Keratinocyte (primary cell): ENCODE measurements around the gene TXLNG. TPM values are rescaled to one million over a fixed set of nuclear protein-coding genes. Genes with fewer than 3 reads are reported as not detected.

Source experiments
- DNase-seq: peaks from one replicate; pipeline ENCODE4 v3.0.0-alpha.2; 2011; ENCODE audit warnings: low read depth, missing footprints, low spot score
- FAIRE-seq: peaks from 2 replicates; lab custom pipeline; 2011; peaks lifted over from hg19 to GRCh38; lab: Jason Lieb, UNC
- H2AFZ ChIP-seq: 2 replicates; pipeline ENCODE4 v1.6.0; 2012; ENCODE audit warnings: low read length, control low read depth, inconsistent platforms; ENCODE audit not compliant: control insufficient read depth
- H3K27ac ChIP-seq: 2 replicates; pipeline ENCODE4 v1.5.1; 2011; ENCODE audit warnings: low read length; ENCODE audit not compliant: control insufficient read depth, insufficient read depth
- H3K27me3 ChIP-seq: 3 replicates; pipeline ENCODE4 v1.6.0; 2011; ENCODE audit warnings: low read length; ENCODE audit not compliant: control insufficient read depth, insufficient read depth; ENCODE audit errors: extremely low read depth
- H3K36me3 ChIP-seq, 2 experiments: 2 replicates in 1 of 2; 3 replicates in 1 of 2; pipeline ENCODE4 v1.5.1; 2011; ENCODE audit warnings: low read length in 2 of 2, mild to moderate bottlenecking in 1 of 2; ENCODE audit not compliant: control insufficient read depth in 2 of 2, insufficient read depth in 2 of 2; ENCODE audit errors: extremely low read depth in 1 of 2
- H3K4me1 ChIP-seq: 3 replicates; pipeline ENCODE4 v1.5.1; 2011; ENCODE audit warnings: low read length; ENCODE audit not compliant: control insufficient read depth, insufficient read depth; ENCODE audit errors: extremely low read depth
- H3K4me2 ChIP-seq: 3 replicates; pipeline ENCODE4 v1.6.0; 2011; ENCODE audit warnings: low read depth, low read length; ENCODE audit not compliant: control insufficient read depth, insufficient read depth; ENCODE audit errors: extremely low read depth
- H3K4me3 ChIP-seq, 3 experiments: fragments of 200-600 bp in 1 of 3; sonication (generic) in 1 of 3; 2 replicates in 2 of 3; 3 replicates in 1 of 3; pipeline ENCODE4 v1.5.1; 2011 to 2016; ENCODE audit warnings: low read length in 3 of 3, mild to moderate bottlenecking in 3 of 3, control low read depth in 2 of 3, inconsistent platforms in 1 of 3, low read depth in 1 of 3, mixed read lengths in 1 of 3, mixed run types in 1 of 3, moderate library complexity in 1 of 3; ENCODE audit not compliant: control insufficient read depth in 2 of 3, insufficient read depth in 2 of 3; ENCODE audit errors: extremely low read depth in 1 of 3
- H3K79me2 ChIP-seq: 2 replicates; pipeline ENCODE4 v1.6.0; 2012; ENCODE audit warnings: low read length; ENCODE audit not compliant: control insufficient read depth, insufficient read depth
- H3K9ac ChIP-seq: 3 replicates; pipeline ENCODE4 v1.6.0; 2011; ENCODE audit warnings: low read length; ENCODE audit not compliant: control insufficient read depth, insufficient read depth; ENCODE audit errors: extremely low read depth
- H3K9me1 ChIP-seq: 3 replicates; pipeline ENCODE4 v1.6.0; 2011; ENCODE audit warnings: low read length; ENCODE audit not compliant: control insufficient read depth, insufficient read depth; ENCODE audit errors: extremely low read depth
- H3K9me3 ChIP-seq: 2 replicates; pipeline ENCODE4 v1.5.1; 2012; ENCODE audit warnings: low read depth, low read length; ENCODE audit not compliant: control insufficient read depth
- H4K20me1 ChIP-seq: 3 replicates; pipeline ENCODE4 v1.6.0; 2011; ENCODE audit warnings: low read length; ENCODE audit not compliant: control insufficient read depth, insufficient read depth; ENCODE audit errors: extremely low read depth
- CTCF ChIP-seq, 3 experiments: IDR thresholded peaks in 1 of 3; conservative IDR thresholded peaks in 1 of 3; optimal IDR thresholded peaks in 1 of 3; 2 replicates in 2 of 3; 3 replicates in 1 of 3; pipeline versions ENCODE3 to v1.5.1; 2011; ENCODE audit warnings: low read length in 3 of 3, mild to moderate bottlenecking in 3 of 3, moderate library complexity in 2 of 3, control low read depth in 1 of 3, inconsistent platforms in 1 of 3; ENCODE audit not compliant: insufficient read depth in 2 of 3; ENCODE audit errors: extremely low read depth in 1 of 3
- EZH2 ChIP-seq: IDR thresholded peaks from one replicate; pipeline ENCODE4 v1.6.1; 2012; ENCODE audit warnings: inconsistent platforms, mild to moderate bottlenecking, low read length, moderate library complexity
- dilution Hi-C: fragments of 300-500 bp; cut with MboI; formaldehyde crosslinking; loops from one replicate; pipeline ENCODE4 v1.7.0; 2020; ENCODE audit warnings: low sequenced_read_pairs; ENCODE audit not compliant: extremely low pct_ligation_motif_present
- polyA plus RNA-seq, 5 experiments: library from polyadenylated mRNA; depleted of rRNA in 3 of 5; stranded (reverse) in 3 of 5; stranded (forward) in 1 of 5; unstranded in 1 of 5; fragments of >200 nt; gene quantifications; 1 replicate in 1 of 5; 2 replicates in 3 of 5; 3 replicates in 1 of 5; pipeline versions ENCODE4 v1.2.1 to v1.2.3, GENCODE V29; 2011 to 2012; ENCODE audit warnings: missing spikeins in 2 of 5, low read depth in 1 of 5, low replicate concordance in 1 of 5

TXLNG gene
- polyA plus RNA-seq, 1 donor (not counting 4 experiments of a cell fraction or from before 2014, with no cell fraction given): 38.5 TPM

GRCh38 chrX:16868920-16869319 lies 82.7 kb downstream of the TXLNG start:
- FAIRE-seq: no peak
- Histone ChIP-seq H3K9ac (peak overlapping the region; percentile 84), H3K9me3 (no peaks in the 10 kb centered on the region), H3K4me2 (peak overlapping the region; percentile 96), H4K20me1 (no peaks in the 10 kb centered on the region), H3K27me3 (peaks cover 7% of the 10 kb centered on the region), H3K36me3 (peaks cover 0 to 11% of the 10 kb centered on the region in 2 experiments), H3K4me1 (peaks cover 11% of the 10 kb centered on the region), H3K9me1 (no peaks in the 10 kb centered on the region), H3K4me3 (peak overlapping the region; percentile 71 to 87 (median 73)), H3K27ac (peak overlapping the region; percentile 53), H2AFZ (peak overlapping the region; percentile 9), H3K79me2 (peaks cover 52% of the 10 kb centered on the region)
- TF ChIP-seq EZH2: no peak
- no peak for TF ChIP-seq CTCF (optimal IDR thresholded peaks at IDR 0.05 in 1 of 3, IDR thresholded peaks at IDR 0.05 in 1 of 3, conservative IDR thresholded peaks at IDR 0.05 in 1 of 3; ENCODE audit: extremely low read depth in 1 of 3, insufficient read depth in 2 of 3, low read length in 3 of 3)
- no peak for DNase-seq
- dilution Hi-C loops: no loop called here

DNA sequence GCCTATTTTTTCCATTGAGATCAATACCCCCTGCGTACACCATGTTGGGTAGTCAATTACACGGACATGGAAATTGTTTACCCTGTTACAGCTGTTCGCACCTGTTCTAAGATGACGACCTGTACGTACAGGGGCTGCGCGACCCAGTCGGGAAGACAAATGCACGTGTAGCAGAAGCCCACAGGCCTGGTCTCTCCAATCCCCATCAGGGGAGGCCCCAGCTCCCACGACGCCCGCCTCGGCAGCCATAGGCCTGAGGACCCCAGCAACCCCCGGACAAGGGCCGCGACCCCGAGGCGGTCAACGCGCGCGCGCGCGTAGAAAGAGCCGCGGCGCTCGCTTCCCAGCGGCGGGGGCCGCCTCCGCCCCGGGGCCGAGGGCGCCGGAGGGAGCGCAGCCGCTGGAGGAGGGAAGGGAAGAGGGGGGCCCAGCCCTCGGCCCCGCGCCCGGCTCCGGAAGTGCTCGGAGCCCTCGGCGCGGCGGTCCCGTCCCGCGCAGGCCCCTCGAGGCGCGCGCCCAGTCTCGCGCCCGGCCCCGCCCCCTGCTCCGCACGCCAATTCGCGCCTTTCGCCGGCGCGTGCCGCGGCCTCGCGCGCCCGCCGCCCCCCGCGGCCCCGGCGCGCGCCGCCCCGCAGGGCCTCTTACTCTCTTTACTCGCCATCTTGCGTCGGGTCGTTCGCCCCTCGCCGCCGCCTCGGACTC lies 83.3 kb downstream of the TXLNG start:
- H3K9me3 ChIP-seq: no peaks in the 10 kb centered on the region
- no peak for TF ChIP-seq CTCF (optimal IDR thresholded peaks at IDR 0.05 in 1 of 3, IDR thresholded peaks at IDR 0.05 in 1 of 3, conservative IDR thresholded peaks at IDR 0.05 in 1 of 3; ENCODE audit: extremely low read depth in 1 of 3, insufficient read depth in 2 of 3, low read length in 3 of 3)
- TF ChIP-seq EZH2: no peak
- dilution Hi-C loops: no loop called here
- peak overlapping the region; percentile 74 for H3K27ac ChIP-seq
- H3K9ac ChIP-seq: peak overlapping the region; percentile 84
- H3K4me2 ChIP-seq: peak overlapping the region; percentile 96
- FAIRE-seq: no peak
- H3K27me3 ChIP-seq: peaks cover 7% of the 10 kb centered on the region
- peaks cover 11% of the 10 kb centered on the region for H3K4me1 ChIP-seq
- H3K4me3 ChIP-seq: peak overlapping the region; percentile 71 to 87 (median 73)
- no peak for DNase-seq
- peak overlapping the region; percentile 82 for H2AFZ ChIP-seq
- no peaks in the 10 kb centered on the region for H3K9me1 ChIP-seq
- no peaks in the 10 kb centered on the region for H4K20me1 ChIP-seq
- peaks cover 0 to 11% of the 10 kb centered on the region in 2 experiments for H3K36me3 ChIP-seq
- peaks cover 47% of the 10 kb centered on the region for H3K79me2 ChIP-seq
